Hypothalamus (tissue), 51 donors: ENCODE data around the gene ANXA5.
"Not testable (repeated sequence)": the region's sequence is repeated elsewhere in the genome, so short reads cannot be mapped to it uniquely, and the experiment has no call there.

Experiments
- DNase-seq, 51 donors: peaks; one replicate each; lab custom pipeline; 2025; lab: John Stamatoyannopoulos, UW

ANXA5 gene

GRCh38 chr4:121696581-121697461, at the start of gene ANXA5:
TSS of gene ANXA5 (minus strand) at chr4:121696980. CDS start at chr4:121696589, 391 bp downstream.
- DNase-seq, result peak; percentile 16 to 91 (median 77)

DNA sequence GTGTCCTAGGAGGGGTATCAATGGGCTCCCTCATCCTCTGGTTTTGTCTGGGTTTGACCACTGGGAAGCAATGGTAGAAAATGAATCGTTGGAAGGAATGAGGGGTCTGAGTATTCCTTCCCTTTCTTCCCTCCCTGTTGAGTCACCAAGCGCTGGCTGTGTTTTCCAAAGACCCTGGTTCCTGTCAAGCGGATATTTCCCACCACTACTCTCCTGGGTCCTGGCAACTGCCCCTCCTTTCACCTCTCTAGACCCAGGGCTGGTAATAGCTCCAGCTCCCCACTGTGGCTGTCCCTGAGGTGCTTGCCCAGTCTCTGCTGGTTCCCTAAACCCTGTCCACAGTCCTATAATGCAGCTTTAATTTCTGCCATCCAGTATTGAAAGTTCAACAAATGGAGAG, 46.0 kb upstream of the ANXA5 start:
- DNase-seq, result no peak

DNA sequence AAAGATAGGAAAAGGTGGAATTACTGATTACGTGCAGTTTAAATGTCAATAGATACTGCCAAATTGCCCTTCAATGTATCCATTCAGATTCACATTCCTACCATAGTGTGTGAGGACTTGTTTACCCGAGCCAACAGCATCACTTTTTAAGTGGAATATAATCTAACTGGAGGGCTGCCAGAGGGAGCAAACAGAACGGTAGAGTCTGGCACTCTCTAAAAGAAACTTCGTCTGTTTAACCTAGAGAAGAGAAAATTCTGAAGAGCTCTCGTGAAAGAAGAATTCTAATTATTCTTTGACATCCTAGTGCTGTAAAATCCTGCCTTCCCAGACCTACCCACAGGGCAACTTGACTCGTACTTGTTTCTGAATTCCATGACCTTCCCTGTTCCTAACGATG, 45.0 kb upstream of the ANXA5 start:
- no peak for DNase-seq

DNA sequence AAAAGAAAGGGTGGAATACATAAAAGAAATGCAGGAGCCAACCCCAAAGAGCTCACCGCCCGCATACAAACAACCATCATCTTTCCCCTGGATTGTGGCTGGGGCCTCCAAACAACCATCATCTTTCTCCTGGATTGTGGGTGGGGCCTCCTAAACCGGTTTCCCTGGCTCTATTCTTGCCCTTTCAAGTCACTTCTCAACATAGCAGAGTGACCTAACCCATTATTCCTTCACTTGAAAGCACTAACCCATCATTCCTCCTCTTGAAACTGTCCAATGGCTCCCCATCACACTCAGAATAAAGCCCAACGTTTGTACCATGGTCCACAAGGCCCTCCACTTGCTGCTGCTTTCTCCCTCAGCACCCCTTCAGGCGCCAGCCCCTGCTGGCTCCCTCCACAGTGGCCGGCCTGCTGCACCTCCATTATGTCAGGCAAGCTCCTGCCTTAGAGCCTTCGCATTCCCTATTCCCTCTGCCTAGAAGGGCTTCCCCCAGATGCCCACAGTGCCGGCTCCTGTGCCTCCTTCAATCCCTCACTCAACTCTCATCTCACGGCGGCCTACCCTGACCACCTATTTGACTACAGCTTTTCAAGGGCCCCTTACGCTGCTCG, 44.1 kb upstream of the ANXA5 start:
- DNase-seq, result no peak

- no peak for DNase-seq
These were observed 42.8 kb upstream of the ANXA5 start for GRCh38 chr4:121739575-121739974.

DNA sequence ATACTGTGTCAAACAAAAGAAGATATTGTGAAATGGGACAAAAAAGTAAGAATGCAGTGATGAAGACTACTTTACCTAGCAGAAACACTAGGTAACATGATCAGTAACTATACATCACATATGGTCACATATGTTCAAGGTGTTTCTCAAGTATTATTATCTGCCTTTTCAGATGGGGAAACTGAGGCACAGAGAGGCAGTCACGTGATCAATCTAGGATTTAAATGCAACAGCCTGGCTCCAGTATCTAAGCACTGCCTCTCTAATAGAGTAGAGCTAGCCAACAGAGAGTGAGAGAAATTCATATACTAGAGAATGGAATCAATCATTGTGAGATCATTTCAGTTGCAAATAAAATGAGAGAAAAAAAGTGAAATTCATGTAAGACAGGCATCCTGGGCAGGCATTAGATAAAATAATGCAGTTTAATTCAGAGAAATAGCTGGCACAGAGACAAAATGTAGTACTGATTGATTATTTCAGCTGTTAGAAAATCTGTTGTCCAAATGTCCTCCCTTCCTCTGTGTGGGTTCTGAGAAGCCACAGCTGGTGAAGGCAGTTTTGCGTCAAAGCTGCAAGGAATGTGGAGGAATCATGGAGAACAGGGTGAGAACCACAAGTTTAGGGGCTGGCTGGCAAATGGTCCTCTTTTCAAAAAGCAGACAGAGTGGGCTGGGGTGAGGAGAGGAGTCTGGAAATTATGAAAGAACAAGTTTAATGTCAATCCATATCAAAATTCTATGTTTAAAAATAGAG, 42.2 kb upstream of the ANXA5 start:
- no peak for DNase-seq

GRCh38 chr4:121737846-121738554, 41.2 kb upstream of the ANXA5 start:
- no peak for DNase-seq

- peak in 9 of 51 donors; percentile 1 to 14 (median 4) for DNase-seq
These were observed 40.1 kb upstream of the ANXA5 start for GRCh38 chr4:121736735-121737351.

DNA sequence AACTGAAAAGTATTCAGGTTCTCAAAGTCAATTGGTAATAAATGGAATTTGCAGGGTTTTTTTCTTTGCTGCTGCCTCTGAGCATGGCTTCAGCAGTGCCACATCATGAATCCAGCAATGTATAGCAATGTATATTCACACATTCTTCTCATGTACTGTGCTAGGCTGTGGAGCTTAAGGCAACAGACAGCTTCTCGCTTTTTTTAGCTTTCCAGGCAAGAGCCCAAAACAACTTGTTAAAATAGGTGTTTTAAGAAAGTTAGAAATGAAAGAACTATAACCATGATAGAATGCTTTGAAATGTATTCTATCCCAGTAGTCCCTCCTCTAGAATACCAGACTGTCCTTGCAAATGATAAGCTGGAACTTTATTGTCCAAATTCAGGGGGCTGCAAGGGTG, 37.8 kb upstream of the ANXA5 start:
- no peak for DNase-seq

DNA sequence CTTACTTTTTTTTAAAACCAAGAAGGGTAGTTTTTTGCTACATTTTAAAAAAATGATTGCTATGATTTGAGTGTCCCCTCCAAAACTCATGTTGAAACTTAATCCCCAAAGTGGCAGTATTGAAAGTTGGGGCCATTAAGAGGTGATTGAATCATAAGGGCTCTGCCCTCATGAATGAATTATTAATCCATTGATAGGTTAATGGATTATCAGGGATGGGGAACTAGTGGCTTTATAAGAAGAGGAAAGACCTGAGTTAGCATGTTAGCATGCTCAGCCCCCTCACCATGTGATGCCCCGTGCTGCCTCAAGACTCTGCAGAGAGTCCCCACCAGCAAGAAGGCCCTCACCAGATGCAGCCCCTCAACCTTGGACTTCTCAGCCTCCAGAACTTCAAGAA, 37.2 kb upstream of the ANXA5 start:
- DNase-seq, result no peak

DNA sequence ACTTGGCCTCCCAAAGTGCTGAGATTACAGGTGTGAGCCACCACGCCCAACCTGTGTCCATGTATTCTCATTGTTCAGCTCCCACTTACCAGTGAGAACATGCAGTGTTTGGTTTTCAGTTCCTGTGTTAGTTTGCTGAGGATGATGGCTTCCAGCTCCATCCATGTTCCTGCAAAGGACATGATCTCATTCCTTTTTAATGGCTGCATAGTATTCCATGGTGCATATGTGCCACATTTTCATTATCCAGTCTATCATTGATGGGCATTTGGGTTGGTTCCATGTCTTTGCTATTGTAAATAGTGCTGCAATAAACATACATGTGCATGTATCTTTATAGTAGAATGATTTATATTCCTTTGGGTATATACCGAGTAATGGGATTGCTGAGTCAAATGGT, 33.0 kb upstream of the ANXA5 start:
- not testable (repeated sequence) for DNase-seq

DNA sequence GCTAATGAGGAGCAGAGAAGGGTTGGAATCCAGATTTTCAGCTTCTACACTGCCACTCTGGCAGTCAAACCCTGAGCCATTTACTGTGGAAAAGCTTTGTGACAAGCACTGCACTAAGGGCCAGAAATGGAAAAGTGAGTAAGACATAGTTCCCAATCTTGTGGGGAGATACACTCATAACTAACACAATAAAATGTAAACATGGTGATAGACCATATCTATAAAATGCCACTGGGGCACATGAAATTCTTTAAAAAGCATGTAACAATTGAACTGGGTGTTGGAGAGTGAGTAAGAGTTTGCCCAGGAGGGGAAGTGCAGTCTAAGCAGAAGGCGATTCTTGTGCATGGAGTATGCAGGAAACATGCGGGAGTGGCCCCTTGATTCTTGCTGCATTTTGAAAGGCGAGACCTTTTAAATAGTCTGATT, 32.0 kb upstream of the ANXA5 start:
- DNase-seq, result no peak

GRCh38 chr4:121728066-121728465, 31.3 kb upstream of the ANXA5 start:
- no peak for DNase-seq

DNA sequence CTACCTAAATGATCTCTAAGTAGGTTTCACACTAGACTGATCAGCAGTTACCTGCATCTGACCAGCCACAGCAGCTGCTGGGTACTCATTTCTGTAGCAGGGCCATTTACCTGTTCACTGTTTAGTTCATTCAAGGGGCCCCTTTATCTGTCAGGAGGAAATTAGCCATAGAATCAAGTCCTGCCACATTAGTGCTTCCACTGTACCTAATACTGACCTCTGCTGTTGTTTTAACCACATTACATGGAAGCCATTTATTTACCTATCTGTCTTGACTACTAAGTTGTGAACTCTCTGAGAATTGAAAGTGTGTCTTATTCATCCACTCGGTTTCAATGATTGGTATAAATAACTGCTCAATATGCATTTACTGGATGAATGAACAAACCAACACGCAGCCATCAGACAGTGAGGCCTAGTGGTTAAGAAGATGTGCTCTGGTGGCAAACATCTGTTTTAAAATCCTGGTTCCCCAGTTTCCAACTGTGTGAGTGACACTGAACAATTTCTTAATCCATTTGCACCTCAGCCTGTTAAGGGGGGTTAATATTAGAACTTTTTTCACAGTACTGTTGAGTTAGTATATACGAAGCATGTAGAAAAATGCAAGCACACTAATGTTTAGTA, 30.0 kb upstream of the ANXA5 start:
- DNase-seq, result peak in 2 of 51 donors; percentile 6 to 28

DNA sequence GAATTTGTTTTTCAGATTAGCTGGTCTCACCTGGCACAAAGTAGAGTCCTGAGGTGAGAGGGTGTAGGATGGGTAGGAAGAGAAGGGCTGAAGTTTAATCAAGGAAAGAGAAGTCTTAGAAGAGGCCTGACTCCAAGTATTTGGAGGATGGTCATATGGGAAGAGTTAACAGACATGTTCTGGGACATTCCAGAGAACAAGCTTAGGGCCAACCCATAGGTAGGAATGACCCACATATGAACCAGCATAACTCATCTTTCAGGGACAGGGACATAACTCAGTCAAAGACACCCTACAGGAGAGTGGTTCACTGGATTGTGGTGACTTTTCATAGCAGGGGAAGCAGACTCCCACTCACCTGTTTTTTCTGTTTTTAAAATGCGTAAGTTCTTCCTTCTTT, 27.9 kb upstream of the ANXA5 start:
- DNase-seq, result no peak

- DNase-seq, result no peak
These were observed 24.9 kb upstream of the ANXA5 start for GRCh38 chr4:121721700-121722099.

- DNase-seq, result no peak
These were observed 23.3 kb upstream of the ANXA5 start for GRCh38 chr4:121720109-121720508.

DNA sequence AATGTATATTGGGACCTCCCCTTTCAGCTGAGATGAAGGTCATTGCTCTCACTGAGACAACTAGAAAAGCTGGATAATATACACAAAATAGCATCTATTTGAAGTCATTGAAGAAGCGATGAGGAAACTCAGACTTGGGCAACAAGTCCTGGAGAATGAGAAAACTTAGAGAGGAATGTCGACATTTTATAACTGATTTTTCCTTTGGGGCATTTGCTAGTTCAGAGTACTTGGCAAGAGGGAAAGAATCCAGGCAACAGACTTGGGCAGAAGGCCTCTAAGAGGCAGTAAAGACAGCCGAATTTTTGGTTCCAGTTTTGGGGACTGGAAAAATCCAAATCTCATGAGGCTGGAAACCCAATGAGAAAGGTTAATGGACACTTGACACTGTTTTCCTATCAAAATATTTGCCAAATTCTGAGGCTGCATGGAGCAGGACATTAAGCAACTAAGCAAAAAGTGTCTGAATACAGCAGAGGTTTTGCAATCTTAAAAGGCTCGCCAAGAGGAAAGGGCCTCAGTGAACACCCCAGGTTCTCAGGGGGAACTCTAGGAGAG, 21.0 kb upstream of the ANXA5 start:
- no peak for DNase-seq

DNA sequence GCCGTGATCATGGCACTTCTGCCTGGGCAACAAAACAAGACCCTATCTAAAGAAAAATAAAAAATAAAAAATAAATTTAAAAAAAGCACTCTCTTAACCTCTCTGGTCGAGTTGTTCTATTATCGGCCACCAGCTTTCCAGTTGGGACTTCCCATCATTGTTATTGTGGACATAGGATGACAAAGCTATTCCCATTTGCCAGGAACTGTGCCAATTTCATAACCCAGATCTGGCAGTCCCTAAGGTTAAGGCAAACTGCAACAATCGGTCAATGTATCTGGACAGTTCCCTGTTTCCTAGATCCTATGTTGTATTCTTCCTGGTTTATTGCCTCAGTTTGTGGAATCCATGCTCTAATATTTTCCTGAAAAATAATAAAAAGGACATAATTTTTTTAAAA, 17.8 kb upstream of the ANXA5 start:
- DNase-seq, result no peak

DNA sequence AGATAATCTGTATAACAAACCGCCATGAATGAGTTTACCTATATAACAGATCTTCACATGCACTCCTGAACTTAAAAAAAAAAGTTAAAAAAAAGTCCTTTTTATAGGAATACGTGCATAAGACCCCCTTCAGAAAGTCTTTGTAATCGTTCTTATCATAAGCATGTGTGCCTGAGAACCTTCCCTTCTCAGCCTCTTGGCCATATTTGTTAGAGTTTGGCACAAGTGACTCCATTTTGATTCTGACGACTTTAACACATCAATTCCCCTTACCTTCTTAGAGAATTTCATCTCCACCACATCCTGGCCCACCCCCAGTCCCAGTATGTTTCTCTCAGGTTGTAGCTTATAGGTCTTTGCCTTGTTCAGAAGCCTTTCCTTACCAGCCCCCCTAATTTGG, 16.0 kb upstream of the ANXA5 start:
- DNase-seq, result no peak
